BJ (cell line): ENCODE results near the gene PIP5K1C. TPM values are rescaled to one million over a fixed set of nuclear protein-coding genes. Genes with fewer than 3 reads are reported as not detected.
A peak's percentile ranks its signal among the peaks of the same experiment; 100 is the strongest.

Experiments
- CTCF ChIA-PET: fragments of 350-600 bp; formaldehyde crosslinking; extraction: SDS; loops from one replicate; lab custom pipeline; 2021; ENCODE audit warnings: antibody characterized with exemption, inconsistent platforms; lab: Yijun Ruan, JAX
- POLR2A ChIA-PET: fragments of 300-600 bp; sonication (Branson Sonifier 250); formaldehyde crosslinking; extraction: SDS; loops from one replicate; lab custom pipeline; 2021; ENCODE audit warnings: antibody characterized with exemption; lab: Charles Lee
- DNase-seq: peaks from one replicate; pipeline ENCODE4 v3.0.0-alpha.2; 2011; ENCODE audit warnings: low read depth
- H3K27me3 ChIP-seq: 2 replicates; pipeline ENCODE4 v1.6.0; 2011; ENCODE audit warnings: low read length; ENCODE audit not compliant: control insufficient read depth, insufficient read depth
- H3K36me3 ChIP-seq: 2 replicates; pipeline ENCODE4 v1.5.1; 2011; ENCODE audit warnings: low read length; ENCODE audit not compliant: control insufficient read depth, insufficient read depth
- H3K4me3 ChIP-seq: 2 replicates; pipeline ENCODE4 v1.5.1; 2011; ENCODE audit warnings: low read depth, mild to moderate bottlenecking, control low read depth, low read length
- polyA plus RNA-seq: library from polyadenylated mRNA; depleted of rRNA; stranded (reverse); fragments of >200 nt; gene quantifications from 2 replicates; pipeline ENCODE4 v1.2.3, GENCODE V29; 2011
- TF ChIP-seq, protein P1 (sequence below): IDR thresholded peaks from 2 replicates; pipeline ENCODE4 v1.5.1; 2011; ENCODE audit warnings: low read depth, mild to moderate bottlenecking, control low read depth, inconsistent platforms, low read length, moderate library complexity; ENCODE audit not compliant: insufficient read depth

PIP5K1C gene
- polyA plus RNA-seq, 1 experiment = 35.3 TPM

- Histone ChIP-seq H3K4me3 (no peak overlapping the region), H3K36me3 (peaks cover 42% of the 10 kb centered on the region), H3K27me3 (no peaks in the 10 kb centered on the region)
- TF ChIP-seq, protein P1, sequence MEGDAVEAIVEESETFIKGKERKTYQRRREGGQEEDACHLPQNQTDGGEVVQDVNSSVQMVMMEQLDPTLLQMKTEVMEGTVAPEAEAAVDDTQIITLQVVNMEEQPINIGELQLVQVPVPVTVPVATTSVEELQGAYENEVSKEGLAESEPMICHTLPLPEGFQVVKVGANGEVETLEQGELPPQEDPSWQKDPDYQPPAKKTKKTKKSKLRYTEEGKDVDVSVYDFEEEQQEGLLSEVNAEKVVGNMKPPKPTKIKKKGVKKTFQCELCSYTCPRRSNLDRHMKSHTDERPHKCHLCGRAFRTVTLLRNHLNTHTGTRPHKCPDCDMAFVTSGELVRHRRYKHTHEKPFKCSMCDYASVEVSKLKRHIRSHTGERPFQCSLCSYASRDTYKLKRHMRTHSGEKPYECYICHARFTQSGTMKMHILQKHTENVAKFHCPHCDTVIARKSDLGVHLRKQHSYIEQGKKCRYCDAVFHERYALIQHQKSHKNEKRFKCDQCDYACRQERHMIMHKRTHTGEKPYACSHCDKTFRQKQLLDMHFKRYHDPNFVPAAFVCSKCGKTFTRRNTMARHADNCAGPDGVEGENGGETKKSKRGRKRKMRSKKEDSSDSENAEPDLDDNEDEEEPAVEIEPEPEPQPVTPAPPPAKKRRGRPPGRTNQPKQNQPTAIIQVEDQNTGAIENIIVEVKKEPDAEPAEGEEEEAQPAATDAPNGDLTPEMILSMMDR = no peak
- ChIA-PET POLR2A (no interaction called here), CTCF (interaction anchor here (2.2 to 2.5 kb wide), 4 partner anchors 9 to 112 kb away, joined by 6 to 19 read pairs (median 10); partner anchors contain the start of gene PIP5K1C)
- DNase-seq = no peak
Observed at GRCh38 chr19:3656747-3657394, 43.4 kb downstream of the PIP5K1C start.

DNA sequence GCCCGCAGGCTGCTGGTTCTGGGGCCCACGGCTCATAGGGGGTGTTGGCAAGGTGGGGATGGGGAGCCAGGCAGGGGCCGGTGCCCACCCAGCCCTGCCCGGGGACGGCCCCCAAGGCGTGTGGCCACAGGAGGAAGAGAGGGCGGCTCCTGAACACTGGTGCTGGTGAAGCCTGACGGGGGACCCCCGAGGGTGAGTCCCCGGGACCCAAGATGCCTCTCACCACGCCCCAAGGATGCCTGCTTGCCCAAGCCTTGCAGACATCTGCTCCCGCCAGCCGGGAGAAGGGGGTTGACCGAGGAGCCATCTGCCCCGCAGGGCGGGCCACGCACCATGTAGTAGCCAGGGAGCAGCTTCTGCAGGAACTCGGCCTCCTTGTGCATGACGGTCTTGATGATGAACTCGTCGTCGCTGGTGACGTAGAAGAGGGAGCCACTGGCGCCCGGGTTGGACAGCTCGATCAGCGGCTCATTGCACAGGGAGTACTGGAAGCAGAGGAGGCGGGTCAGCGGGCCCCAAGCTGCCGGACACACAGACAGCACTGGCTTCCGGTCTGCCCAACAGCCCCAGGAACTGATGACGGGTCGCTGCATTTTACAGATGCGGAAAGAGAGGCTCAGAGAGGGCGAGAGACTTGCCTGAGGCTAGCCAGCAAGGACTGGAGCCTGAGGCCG lies 44.1 kb downstream of the PIP5K1C start:
- Histone ChIP-seq H3K36me3 (peaks cover 43% of the 10 kb centered on the region), H3K27me3 (no peaks in the 10 kb centered on the region), H3K4me3 (no peak overlapping the region)
- ChIA-PET CTCF (interaction anchor here (2.2 to 2.5 kb wide), 4 partner anchors 9 to 111 kb away, joined by 6 to 19 read pairs (median 10); partner anchors contain the start of gene PIP5K1C), POLR2A (no interaction called here)
- TF ChIP-seq, protein P1 = no peak
- DNase-seq = no peak

DNA sequence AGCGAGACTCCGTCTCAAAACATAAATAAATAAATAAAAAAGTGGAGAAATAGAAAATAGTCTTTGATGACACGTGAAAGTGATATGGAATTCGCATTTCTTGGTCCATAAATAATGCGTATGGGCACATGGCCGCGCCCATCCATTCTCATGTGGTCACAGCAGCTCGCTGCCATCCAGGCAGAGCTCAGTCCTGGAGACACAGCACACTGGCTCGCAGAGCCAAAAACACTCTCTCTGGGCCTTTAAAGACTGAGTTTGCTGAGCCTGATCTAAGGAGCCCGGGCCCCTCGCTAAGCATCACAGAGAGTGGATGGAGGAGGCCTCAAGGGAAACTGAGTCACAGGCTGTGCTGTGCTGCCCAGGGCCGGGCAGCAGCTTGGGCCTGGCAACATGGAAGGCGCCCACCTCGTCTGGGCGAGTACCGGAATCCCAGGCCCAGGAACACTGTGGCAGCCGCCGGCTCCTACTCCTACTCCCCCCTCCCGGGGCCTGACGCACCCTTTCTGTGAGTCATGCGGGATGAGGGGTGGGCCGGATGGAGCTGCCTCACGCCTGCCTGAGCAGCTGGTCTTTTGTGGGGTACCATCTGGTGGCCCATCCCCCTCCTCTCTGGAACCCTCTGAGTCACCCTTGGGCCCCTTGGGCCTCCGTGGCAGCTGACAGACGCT lies 44.7 kb downstream of the PIP5K1C start:
- no peaks in the 10 kb centered on the region for H3K27me3 ChIP-seq
- peaks cover 40% of the 10 kb centered on the region for H3K36me3 ChIP-seq
- TF ChIP-seq, protein P1 = no peak
- POLR2A ChIA-PET = interaction anchor here (0.6 kb wide), 2 partner anchors 27 to 320 kb away, joined by 3 to 5 read pairs; no protein-coding TSS in a partner anchor
- CTCF ChIA-PET = interaction anchor here (2.3 to 2.5 kb wide), 3 partner anchors 10 to 110 kb away, joined by 9 to 19 read pairs (median 10); partner anchors contain the start of gene PIP5K1C
- no peak overlapping the region for H3K4me3 ChIP-seq
- peak; percentile 82 for DNase-seq

- Histone ChIP-seq H3K27me3 (no peaks in the 10 kb centered on the region), H3K4me3 (no peak overlapping the region), H3K36me3 (peaks cover 38% of the 10 kb centered on the region)
- TF ChIP-seq, protein P1 = peak; percentile 20; the same call in 1 of the 2 replicates
- POLR2A ChIA-PET = interaction anchor here (0.7 kb wide), 1 partner anchor 45 kb away, joined by 12 read pairs; no protein-coding TSS in a partner anchor
- no peak for DNase-seq
- CTCF ChIA-PET = interaction anchor here (0.9 to 1.5 kb wide), 2 partner anchors 9 to 42 kb away, joined by 3 to 4 read pairs; no protein-coding TSS in a partner anchor
Observed at GRCh38 chr19:3653865-3654513, 46.3 kb downstream of the PIP5K1C start.
